Ovary (tissue), 3 donors: ENCODE measurements around the gene ERN1.

Source experiments
- POLR2A ChIP-seq: fragments of 450-650 bp; IDR thresholded peaks from one replicate; pipeline ENCODE4 v1.6.1; 2017; ENCODE audit warnings: antibody characterized with exemption, mild to moderate bottlenecking, moderate library complexity
- TF ChIP-seq, protein P1 (sequence below), 3 donors: fragments of 450-650 bp in 2 of 3; fragments of 200-600 bp in 1 of 3; IDR thresholded peaks; one replicate each; pipeline versions ENCODE4 v1.5.1 to v1.8.0; 2016 to 2022; ENCODE audit warnings: antibody characterized with exemption in 3 of 3, mild to moderate bottlenecking in 1 of 3
- donor health status: DM: no; HTN: no; CAD: no.

GRCh38 chr17:64080174-64080618 is 49.7 kb downstream of the ERN1 start:
- no peak for TF ChIP-seq POLR2A
- TF ChIP-seq, protein P1, sequence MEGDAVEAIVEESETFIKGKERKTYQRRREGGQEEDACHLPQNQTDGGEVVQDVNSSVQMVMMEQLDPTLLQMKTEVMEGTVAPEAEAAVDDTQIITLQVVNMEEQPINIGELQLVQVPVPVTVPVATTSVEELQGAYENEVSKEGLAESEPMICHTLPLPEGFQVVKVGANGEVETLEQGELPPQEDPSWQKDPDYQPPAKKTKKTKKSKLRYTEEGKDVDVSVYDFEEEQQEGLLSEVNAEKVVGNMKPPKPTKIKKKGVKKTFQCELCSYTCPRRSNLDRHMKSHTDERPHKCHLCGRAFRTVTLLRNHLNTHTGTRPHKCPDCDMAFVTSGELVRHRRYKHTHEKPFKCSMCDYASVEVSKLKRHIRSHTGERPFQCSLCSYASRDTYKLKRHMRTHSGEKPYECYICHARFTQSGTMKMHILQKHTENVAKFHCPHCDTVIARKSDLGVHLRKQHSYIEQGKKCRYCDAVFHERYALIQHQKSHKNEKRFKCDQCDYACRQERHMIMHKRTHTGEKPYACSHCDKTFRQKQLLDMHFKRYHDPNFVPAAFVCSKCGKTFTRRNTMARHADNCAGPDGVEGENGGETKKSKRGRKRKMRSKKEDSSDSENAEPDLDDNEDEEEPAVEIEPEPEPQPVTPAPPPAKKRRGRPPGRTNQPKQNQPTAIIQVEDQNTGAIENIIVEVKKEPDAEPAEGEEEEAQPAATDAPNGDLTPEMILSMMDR (IDR thresholded peaks at IDR 0.05), result no peak
